SW 1271 (cell line): ENCODE measurements around the gene AIRE.
"Not testable (repeated sequence)": the region's sequence is repeated elsewhere in the genome, so short reads cannot be mapped to it uniquely, and the experiment has no call there.

Experiments used
- DNase-seq, 2 experiments: peaks; one replicate each; lab custom pipeline; 2025; lab: John Stamatoyannopoulos, UW

Gene AIRE

DNA sequence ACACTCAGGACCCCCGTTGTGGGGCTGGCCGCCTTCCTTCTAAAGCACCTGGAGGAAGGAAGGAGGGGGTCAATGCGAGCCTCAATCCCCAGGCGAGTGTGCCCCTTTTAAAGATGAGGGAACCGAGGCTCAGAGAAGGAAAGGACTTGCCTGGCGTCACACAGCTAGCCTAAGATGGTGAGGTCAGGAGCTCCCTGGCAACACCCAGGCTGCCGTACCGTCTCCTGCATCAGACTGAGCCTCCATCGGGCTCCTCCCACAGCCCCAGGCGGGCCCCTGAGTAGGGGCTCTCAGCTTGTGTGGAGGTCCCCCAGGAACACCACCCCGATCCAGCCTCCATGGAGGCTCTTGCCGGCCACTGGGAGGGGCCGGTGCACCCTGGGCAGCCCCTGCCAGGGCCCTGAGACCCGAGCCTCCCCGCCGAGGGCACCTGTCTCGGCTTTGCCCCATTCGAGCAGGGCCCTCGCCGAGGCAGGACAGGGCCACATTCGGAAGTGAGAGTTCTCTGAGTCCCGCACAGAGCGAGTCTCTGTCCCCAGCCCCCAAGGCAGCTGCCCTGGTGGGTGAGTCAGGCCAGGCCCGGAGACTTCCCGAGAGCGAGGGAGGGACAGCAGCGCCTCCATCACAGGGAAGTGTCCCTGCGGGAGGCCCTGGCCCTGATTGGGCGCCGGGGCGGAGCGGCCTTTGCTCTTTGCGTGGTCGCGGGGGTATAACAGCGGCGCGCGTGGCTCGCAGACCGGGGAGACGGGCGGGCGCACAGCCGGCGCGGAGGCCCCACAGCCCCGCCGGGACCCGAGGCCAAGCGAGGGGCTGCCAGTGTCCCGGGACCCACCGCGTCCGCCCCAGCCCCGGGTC is at the start of gene AIRE:
Gene AIRE (plus strand): TSS at position 739 of the 855 bp plus-strand sequence. CDS start 131 bp downstream, outside the sequence.
- DNase-seq, result no peak

DNA sequence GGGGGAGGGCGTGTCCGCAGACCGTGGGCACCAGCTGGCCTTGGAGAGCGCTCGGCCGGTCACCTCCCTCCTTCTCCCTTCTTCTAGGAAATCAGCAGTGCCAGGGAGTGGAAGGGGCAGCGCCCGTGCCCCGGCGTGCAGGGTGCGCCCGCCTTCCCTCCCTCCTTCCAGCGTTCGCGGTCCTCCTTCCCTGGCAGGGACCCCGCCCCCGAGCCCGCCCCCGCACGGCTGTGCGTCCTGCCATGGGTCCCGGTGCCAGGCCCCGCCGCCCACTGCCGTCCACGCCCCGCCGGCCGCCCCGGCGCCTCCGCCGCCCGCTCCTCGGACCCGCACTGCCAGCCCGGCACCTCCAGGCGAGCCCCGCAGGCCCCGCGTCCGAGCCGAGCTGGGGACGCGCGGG is 45.3 kb upstream of the AIRE start:
- DNase-seq, result not testable (repeated sequence)

DNA sequence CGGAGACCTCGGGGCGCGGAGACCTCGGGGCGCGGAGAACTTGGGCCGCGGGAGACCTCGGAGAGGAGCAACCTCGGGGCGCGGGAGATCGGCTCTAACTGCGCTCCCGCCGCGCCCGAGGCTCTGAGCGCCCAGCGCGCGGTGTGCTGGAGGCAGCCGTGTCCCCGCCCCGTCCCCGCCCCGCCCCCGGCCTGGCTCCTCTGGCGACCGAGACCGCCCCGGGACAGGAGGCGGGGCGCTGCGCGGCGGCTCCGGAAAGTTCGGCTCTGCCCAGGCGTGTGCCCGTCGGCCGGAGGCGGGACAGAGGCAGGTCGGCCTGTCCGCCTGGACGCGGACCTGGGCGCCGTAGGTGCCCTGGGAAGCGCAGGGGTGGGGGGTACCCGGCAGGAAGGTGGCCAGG is 44.8 kb upstream of the AIRE start, which contains the start of gene ICOSLG:
Gene ICOSLG (minus strand): TSS at position 102 of the 400 bp plus-strand sequence. CDS start 126 bp downstream, outside the sequence.
- DNase-seq, result not testable (repeated sequence)

DNA sequence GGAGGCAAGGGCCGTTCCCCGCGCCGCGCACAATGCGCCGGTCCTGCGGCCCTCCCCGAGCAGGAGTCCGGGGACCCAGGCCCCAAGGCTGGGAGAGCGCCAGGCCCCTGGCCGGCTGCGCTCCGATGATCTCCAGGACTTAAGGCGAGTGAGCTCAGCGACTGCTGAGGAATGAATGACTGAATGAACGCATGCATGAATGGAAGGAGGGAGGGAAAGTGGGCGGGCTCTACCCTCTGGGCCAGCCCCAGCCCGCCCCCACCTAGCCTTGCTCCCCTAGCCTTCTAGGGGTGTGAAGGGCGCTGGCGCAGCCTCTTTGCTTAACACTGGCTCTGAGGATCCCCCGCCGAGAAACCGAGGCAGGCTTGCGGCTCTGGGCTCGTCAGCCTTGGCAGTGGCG is 44.4 kb upstream of the AIRE start:
- DNase-seq, result not testable (repeated sequence)

DNA sequence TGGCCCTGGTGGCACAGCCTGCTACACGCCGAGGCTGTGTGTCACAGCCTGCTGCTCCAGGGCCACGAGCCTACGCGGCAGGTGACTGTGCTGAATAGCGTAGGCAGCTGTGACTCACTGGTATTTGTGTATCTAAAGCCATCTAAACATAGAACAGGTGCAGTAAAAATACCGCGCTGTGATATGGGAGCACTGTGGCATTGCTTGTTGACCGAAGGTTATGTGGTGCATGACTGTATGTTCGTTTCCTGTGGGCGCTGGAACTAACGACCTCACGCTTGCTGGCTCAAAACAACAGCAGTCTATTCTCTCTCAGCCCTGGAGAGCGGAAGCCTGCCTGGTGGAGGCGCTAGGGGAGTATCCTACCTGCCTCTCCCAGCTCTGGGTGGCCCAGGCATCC is 41.7 kb upstream of the AIRE start:
- not testable (repeated sequence) for DNase-seq

DNA sequence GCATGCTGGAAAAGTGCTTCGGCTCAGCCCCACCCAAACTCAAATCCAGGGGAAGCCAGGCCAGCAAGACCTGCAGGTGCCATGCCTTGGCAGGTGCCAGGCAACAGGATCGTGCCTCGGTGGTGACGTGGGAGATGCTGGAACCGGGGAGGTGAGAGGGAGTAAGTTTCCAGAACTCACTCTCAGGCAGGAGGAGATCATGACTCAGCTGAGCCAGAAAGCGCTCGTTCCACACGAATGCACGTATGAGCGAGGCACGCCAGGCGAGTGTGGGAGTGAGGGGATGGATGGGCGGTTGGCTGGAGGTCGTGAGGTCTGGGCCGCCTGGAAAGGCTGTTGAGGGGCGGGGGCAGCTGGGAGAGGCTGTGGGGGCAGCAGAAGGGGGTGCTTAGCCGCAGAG is 37.8 kb upstream of the AIRE start:
- not testable (repeated sequence) for DNase-seq

DNA sequence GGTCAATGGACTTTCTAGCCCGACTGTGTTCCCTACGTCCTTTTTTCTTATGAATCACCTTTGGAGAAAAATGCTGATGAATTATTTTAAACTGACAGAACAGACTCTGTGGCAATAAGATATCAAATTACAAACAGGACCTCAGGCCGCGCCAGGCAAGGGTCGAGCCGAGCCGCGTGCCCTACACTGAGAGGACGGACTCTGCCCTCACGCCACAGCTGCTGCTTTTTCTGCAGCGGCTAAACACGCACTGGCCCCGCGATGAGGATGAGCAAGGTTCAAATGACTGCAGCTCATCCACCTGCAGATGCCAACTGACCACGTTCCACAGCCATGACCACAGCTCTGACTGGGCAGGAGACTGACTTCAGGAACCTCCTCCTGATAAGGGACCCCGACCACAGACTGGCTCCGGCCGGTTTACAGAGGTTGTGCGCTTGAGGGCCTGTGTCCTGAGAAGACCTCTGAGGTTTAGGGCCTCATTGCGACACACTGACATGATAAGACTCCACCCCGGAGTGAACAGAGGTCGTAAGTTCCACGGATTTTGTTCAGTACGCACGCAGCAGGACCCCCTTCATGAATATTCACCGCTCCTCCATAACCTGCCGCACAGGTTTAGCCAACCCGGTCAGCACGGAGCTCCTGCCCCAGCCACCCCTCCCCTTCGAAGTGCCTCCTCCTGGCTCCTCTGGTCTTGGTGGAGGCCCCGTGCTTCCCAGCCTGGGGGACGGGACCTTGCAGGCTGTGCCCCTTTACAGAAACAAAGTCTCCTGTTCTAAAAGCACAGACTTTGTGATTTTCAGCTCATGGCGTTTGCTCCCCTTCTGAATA is 36.3 kb upstream of the AIRE start:
- DNase-seq, result not testable (repeated sequence)

DNA sequence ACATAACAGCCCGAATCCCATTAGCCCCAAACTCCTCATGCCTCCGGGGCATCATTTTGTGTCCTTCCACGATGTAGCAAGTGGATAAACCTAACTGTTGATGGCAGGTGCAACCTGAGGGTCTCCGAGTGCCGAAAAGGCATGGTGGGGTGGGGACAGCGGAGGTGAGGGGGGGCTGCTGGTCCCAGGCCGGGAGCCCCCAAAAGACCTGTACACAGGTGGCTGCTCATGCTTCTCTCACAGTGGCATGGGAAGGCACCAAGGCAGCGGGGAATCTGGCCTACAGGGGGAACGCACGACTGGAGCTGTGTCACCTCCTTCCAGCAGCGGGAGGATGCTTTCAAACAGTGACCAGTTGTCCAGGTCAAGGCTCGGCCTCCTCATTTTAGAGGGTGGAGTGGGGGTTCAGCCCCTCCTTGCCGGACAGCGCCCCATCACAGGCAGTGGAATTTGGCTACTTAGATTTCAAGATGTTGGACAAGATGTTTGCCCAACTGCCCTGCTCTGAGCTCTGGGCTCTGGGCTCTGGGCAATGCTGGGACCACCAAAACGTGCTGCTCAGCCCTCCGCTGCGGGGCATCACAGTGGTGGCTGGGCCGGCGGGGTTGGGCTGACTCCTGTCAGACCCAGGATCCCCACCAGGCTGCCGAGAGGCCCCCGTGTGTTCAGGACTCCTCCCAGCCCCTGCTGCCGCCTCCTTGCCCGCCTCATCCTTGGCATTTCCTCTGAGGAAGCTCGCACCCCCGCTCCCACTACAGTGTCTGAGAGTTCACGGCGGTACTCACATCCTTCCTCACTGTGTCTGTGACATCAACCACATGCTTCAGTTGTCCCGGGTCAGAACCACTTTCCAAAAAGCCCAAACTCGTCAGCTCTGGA is 31.6 kb upstream of the AIRE start:
- DNase-seq, result no peak

DNA sequence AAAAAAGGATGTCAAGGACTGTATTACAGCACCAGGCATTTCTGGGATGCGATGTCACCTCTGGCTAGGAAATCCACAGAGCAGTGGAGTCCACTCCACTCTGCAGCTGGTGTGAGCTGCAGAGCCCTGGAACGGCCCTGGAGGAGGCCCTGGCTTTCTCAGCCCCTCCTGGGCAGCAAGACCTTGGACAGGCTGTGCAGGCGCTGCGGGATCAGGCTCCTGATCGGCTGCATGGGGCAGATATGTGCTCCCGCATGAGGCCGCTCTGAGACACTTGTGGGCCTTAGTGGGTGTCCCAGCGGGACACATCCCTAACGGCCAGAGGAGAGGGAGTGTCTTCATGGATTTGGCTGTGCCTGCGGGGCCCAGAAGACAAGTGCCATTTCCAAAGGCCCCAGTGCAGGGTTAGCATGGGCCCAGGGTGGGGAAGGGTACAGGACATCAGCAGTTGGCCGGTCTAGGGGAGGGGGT is 30.1 kb upstream of the AIRE start:
- DNase-seq, result no peak

DNA sequence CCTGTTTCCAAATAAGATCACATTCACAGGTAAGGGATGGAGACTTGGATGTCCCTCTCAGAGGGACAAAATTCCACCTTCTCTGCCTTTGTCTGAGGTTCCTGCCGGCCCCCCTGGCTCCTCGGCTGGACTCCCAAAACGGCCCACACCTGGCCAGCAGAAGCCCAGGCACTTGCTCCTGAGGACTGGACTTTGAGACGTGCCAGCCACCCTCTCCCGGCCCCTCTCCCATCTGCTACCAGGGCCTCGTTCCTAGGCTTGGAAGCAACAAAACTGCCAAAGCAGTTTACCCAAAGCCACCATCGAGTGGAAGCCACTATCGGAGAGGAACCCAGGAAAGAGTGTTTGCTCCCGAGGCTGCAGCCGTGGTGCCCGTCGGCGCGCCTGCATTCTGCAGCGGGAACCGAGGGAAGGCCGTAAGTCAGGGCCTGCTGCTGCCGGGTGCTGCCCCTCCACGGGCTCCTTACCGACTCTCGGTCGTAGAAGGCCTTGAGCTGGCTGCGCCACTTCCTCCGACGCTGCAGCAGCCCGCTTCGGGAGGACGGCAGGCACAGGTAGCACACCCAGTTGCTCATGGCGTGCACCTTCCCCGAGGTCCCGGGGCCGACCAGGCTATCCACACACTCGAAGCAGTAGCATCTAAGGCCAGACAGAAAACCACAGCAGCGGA is 27.5 kb upstream of the AIRE start:
- DNase-seq, result no peak

DNA sequence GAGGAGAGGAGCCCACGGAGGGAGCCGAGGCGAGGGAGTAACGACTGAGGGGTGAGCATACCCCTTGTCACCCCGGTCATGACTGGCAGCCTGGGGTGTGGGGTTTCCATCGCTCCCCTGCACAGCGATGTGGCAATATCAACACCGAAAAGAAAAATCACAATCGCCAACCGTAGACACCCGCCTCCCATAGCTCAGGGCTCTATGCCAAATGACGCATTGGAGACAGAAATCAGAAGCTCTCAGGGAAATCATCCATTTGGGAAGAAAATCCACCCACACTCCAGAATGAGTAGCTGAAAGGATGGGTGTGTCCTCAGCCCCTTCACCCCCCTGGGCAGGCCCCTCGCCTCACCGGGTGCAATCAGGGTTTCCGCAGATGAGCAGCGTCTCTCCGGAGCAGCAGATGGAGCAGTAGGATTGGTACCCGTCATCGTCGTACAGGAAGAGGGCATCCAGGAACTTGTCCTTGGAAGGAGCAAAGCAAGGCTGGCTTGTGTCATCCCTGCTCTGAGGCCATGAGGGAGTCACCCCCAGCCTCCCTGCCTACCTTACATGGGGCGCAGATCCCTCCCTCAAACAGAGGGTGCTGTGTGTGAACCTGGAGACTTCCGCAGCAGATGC is 26.5 kb upstream of the AIRE start:
- no peak for DNase-seq

DNA sequence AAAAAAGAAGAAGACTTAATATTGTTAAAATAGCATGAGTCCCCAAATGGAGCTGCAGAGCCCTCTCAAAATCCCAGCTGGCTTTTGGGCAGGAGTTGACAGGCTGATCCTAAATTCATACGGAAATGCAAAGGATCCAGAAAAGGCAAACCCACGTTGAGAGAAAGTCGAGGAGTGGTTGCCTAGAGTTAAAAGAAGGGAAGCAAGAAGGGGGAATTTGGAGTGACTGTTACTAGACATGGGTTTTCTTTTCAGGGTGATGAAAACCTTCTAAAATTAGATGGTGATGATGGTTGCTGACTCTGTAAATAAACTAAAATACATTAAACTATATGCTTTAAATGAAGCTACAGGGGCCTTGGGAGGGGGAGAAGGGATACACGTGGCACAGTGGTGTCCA is 25.6 kb upstream of the AIRE start:
- DNase-seq, result no peak

DNA sequence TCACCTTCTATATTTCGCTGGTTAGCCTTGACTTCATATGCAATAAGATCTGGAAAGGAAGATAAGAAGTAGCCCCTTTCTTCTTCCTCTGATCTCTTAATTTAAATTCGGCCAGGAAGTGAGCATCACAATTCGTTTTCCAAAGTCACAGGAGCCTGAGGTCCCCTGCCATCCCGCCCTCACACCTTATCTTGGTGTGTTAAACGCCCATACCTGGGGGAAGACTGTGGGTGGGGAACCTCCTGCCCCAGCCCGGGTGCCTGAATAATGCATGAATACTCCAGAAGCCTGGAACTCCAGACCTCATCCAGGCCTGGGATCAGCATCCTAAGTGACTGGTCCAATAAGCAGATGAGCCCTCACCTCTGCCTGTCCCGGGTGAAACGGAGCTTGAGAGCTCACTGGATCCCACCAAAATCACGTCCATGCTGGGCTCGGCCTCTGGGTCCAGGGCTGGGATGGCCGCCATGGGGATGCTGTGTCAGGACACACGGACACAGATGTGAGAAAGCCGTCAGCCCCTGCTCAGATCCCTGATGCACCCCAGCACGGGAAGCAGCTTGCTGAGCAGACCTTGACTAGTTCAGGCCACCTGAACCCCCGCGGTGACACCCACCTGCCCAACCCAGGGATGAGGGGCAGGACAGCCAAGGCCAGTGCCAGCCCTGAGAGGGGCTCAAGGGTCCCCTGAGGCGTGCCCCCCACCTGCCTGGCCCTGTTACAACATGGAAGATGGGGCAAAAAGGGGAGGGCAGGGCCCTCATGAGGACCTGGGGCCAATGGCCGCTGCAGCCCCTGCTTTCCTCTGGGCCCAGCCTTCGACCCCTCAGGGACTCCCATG is 24.7 kb upstream of the AIRE start:
- DNase-seq, result no peak

DNA sequence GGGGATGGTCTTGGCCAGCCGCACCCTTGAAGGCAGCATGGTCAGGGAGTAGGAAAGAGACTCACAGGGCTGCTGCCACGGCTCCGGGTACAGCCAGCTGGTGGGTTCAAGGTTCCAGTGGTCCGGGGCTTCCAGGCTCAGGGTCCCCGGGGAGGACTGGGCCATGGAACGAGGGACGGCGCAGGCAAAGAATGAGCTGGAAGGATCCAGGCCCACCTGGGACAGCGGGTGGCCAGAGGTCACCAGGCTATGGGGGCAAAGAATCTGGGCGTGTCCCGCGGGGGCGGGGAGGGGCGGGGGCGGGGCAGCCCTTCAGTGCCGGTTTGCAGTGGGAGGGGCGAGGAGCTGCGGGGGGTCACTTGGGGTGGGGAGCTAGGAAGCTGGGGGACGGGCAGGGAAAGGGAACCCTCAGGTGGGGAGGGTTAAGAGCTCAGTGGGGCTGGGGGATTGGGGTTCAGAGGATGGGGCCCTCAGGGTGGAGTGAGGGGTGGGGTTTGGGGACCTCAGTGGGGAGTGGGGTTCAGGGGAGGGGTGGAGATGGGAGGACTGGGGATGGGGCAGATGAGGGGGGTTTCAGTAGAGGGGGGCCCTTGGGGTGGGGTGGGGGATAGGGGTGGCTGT is 23.9 kb upstream of the AIRE start, which contains the start of gene DNMT3L:
Gene DNMT3L (minus strand): TSS at position 223 of the 621 bp plus-strand sequence. CDS start 638 bp downstream, outside the sequence.
- no peak for DNase-seq

DNA sequence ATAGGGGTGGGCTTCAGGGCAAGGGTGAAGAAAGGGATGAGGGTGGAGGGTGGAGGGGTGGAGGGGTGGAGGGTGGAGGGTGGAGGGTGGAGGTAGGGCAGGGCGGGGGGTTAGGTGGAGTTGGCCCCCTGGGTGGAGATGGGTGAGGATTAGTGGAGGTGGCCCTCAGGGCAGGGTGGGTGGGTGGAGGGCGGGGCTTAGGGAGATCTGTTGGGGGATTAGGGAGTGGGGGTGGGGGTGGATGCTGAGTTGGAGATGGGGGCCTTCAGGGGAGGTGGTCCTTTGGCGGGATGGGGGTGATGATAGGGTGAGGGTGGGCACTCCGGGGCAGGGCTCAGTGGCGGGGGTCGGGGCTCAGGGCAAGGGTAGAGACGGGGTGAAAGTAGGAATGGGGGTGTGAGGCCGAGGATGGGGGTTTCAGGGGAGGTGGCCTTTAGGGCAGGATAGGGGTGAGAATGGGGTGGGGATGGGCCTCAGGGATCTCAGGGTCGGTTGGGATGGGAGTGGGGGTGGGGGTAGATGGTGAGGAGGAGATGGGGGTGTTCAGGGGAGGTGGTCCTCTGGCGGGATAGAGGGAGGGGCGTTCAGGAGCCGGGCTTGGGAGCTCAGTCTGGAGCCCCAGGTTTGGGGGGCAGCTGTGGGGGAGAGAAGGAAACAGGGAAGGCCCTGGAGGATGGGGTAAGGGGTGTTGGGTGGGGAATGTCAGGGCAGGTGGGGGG is 23.2 kb upstream of the AIRE start:
- no peak for DNase-seq

DNA sequence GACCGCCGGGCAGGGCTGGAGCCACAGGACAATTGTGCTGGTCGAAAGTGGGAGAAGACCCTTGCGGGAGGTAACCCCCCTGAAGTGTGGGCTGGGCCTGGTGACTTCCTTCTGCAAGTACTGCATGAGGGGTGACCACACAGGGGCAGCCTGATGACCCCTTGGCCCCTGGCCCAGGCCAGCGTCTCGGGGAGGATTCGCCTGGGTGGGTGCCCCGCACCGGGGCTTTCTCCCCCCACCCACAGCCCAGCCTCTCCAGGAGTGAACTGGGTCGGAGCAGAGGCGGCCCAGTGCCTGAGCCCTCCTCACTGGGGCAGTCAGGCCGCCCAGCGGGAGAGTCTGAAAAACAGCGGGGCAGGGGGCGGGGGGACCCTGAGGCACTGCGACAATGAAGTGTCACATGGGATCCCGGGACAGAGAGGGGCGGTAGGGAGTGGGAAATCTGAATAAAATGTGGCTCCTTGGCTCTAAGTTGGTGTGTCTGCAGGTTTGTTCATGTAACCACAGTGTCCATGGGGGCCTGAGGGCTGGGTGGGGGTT is 22.4 kb upstream of the AIRE start:
- DNase-seq, result no peak

DNA sequence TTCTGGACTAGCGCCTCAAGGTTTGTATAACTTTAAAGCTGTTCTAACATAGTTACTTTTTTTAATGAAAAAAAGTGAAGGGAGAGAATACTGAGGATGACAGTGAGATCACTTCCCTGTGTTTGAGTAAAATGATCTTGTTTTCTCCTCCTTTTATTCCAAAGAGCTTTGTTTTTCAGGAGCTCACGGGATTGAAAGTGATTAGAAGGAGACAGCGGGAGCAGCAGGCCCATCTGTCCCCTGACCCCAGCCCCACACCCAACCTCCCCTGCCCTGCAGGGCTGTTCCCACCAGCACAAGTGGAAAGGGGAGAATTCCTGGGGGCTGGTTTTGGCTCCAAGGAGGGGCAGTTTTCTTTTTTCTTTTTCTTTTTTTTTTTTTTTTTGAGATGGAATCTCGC is 21.9 kb upstream of the AIRE start:
- DNase-seq, result peak in 1 of 2 experiments; percentile 2

DNA sequence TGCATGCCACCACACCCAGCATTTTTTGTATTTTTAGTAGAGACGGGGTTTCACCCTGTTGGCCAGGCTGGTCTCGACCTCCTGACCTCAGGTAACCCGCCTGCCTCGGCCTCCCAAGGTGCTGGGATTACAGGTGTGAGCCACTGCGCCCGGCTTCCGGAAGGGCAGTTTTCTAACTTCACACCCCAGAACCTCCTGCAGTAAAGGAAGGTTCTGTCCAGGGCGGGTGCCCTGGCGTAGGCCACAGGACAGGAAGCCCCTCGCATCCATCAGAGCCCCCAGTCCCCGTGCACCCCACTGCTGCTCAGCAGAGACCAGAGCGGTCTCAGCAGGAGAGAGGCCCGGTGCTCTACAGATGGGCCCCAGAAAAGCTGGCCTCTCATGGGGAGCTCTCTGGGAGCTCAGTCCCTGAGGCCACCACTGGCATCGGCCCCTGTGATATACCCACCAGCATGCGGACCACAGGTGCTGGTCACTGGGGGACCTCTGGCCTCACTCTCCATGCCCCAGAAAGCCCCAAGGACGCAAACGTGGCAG is 19.9 kb upstream of the AIRE start:
- no peak for DNase-seq
